Measurements from ENCODE around the gene CPOX.

The CPOX gene

DNA sequence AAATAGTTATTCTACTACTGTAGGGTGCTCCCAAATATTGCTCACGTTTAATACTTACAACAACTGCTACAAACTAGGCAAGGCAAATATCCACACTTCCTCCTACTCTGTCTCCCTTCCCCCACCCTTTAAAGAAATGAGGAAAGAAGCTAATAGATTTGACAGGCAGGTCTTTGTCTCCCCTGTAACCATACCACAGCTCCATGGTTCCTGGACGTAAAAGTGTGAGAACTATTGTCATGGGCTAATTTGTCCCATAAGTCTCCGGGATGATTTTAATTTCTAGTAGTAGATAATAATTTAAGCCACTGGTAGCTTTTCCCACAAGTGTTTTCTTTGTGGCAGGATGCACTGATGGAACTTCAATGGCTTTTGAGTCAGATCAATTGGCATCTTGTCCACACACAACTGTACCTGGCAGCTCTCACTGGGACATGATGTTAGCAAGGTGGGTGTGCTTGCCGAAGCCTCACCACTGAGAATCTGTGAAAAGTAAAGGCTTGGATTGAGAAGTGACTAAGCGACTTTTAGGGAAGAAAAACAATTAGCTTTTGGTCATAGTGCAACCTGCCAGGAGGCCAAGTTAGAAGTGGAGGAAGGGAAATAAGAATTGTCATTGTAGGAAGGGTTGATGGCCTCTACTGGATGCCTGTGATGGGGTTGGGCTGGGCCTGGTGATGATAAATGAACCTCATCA is 1.4 kb upstream of the CPOX start:
- no peak for DNase-seq

DNA sequence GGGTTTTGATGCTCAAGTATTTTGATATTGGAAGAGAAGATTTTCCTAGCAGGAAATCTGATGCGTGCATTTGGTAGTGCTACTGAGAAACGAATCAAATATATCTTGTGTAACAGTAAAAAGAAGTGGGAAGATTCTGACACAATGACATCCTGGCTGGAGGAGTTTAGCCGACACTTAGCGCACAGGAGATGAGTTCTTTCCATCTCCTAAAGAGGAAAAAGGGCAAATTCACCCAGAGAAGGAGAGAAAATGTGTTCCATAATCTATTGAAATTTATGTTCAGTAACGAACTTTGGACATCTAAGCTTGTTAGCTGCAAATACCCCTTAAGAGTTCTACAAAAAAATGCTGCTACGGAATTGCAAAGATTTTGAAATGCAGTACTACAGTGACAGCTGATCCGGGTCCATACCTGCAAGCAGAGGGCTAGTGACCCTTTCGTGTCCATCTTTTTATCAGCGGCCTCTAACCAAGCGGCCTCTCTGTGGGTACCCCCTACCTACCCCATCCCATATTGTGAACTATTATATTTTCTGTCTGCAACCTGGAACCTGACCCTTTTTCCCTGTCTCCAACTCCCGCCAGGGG is 971 bp downstream of the CPOX start:
- no peak for DNase-seq

DNA sequence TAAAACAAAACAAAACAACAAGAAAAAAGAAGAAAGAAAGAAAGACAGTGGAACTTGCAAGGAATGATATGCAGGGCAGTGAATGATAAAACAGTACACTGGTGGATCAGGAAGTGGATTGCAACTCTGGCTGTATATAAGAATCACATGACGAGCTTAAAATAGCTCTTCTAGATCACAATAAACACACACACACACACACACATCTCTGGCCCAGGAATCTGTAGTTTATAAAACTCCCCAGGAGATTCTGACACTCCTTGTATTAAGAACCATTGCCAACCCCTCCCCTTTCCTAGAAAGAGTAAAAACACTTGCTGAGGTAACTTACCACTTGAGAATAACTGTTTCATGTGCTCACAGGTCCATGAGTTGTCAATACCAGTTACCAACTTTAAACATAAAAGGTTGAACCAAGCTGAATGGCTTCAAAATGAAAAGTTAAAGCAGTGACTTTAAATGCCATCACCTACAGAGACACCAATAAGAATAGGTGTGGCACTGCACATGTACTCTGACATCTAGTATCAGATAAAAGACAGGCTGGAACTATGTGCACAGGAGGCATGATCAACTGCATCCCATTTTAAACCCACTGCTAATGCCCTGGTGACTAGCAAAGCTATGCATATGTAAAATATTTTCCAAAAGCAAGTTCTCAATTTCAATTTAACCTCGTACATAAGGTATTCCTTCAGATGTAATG is 3.9 kb downstream of the CPOX start:
- no peak for DNase-seq

DNA sequence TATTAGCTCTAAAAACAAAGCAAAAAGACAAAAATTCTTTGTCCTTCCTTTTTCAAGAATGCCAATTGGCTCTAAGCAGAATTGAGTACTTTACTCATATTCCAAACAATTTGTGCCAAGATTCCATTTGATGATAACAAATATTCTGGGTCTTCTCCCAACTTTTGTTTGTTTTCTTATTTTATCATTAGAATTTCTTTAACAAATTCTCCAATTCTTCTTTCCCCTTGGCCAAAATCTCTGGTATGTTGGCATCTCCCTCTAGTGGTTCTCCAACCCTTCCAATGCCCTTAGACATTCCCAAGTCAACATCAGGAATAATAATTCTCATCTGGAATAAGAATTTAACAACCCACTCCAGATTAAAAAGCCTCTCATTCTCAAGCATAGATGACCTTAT is 5.3 kb downstream of the CPOX start:
- DNase-seq, result no peak

DNA sequence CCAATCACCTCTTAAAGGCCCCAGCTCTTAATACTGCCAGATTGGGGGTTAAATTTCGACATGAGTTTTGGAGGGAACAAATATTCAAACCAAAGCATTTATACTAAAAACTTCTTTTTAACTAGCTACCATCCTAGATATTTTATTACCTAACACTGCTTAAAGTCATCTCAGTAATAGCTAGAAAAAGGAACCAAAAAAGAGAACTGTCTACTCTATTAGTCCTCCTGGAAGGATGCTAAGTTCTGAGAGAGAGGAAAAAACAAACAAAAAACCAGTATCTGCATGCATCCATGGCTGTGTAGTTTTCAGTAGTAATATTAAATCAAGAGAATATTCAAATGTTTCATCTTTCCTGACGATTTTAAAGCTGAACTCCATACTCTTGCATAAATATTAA is 5.8 kb downstream of the CPOX start:
- DNase-seq, result no peak

DNA sequence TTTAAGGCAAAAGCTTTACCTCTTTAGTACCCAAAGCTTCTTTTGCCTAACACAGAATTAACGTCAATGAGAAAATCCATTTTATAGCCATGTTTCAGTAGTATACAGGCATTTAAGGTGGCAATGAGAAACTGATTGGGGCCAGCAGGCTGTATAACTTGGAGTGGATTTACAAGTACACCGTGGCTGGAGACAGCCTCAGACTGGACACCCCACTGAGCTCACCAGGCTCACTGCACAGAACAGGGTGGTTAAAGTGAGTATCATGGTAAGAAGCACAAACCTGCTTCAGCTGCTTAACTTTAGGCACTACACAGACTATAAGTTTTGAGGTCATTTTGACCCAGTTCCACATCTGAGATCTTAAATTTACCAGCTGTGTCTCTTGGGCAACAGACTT is 8.9 kb downstream of the CPOX start:
- no peak for DNase-seq

DNA sequence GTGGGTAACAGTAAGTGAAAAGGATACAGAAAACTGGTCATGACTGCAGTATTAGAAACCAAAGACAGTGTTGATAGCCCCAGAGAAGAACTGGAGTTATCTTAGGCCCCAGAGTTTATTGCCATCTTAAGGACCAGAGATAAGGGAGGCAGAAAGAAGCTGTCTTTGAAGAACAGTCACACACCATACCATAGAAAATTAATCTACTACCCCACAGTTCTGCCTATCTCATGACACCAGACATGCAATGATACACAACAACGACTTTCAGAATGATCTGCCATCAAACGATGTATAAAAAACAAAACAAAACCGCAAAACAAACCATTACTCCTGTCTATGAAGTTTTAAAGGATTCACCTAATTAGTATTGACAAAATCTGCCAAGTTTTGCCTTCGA is 9.6 kb downstream of the CPOX start:
- DNase-seq, result no peak

DNA sequence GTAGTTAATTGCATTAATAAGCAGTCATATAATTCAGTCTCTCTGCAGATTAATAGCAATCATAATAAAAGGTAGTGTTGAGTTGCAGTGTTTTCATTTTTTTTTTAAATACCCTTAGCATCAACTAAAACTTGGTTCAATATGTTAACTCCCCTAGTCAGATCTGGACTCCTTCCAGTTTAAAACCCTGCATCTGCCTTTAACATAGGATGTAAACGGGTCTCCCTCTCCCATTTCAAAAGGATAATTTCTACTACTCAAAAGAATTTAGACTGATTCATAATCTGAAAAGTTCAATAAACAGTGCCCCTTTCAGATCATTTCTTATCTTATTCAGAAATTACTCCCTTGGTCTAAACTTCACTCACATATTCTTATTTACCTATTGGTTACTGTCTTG is 11.4 kb downstream of the CPOX start:
- no peak for DNase-seq

DNA sequence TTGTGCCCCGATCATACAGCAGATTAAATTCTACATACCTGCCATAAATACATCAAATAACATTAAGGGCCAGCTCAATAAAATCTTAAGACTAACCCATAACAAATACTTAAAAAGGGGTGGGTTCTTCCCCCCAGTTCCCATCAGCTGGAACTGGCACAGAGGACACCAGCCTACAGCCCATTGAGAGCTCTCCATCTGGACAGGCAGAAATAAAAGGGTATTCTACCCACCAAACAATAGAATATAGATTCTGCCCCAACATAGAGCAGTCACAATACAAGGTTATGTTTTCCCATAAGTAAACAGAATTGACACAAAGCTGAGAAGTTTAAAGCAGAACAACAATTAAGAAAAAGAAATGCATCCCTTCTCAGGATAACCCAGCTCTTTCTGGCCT is 11.9 kb downstream of the CPOX start:
- DNase-seq, result no peak

DNA sequence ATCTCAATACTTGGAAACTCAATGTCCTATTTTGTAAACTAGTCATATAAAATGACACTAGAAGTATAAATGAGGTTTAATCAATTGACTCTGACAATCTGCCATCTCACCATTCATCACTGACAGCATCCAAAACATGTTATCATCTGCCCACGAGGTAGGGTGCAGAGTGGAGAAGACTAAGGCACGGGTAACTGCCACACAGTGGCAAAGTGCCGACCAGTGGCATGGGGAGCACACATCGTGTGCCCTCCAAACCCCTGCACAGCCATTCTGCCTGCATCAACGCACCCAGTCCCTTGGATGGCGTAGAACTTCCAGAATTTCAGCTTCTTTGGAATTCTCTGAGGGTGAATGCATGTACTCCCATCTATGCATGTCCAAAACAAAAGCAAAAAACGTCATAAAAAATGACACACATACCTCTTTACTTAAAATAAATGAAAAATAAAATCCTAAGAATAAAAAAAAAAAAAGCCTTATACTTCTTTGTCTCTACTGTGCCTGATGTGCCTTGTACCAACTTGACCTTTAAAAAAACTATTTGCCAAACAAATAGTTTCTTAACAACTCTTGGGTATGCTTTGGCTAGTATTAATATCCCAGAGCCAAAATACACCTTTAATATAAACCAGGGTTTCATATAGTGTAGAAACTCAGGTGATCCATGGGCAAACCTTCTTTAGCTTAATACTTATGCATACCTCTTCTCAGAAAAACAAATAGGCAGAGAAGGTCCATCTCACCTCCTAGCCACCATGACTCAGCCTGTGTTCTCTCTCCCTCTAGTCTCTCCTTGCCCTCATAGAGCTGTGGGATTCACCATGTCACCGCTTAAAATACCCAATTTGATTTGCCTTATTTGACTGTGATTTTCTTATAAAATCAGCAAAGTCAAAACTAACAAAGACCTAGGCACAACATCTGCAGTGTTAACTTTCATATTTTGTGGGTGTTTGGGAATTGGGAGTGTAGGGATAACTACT is 12.7 kb downstream of the CPOX start:
- DNase-seq, result no peak

DNA sequence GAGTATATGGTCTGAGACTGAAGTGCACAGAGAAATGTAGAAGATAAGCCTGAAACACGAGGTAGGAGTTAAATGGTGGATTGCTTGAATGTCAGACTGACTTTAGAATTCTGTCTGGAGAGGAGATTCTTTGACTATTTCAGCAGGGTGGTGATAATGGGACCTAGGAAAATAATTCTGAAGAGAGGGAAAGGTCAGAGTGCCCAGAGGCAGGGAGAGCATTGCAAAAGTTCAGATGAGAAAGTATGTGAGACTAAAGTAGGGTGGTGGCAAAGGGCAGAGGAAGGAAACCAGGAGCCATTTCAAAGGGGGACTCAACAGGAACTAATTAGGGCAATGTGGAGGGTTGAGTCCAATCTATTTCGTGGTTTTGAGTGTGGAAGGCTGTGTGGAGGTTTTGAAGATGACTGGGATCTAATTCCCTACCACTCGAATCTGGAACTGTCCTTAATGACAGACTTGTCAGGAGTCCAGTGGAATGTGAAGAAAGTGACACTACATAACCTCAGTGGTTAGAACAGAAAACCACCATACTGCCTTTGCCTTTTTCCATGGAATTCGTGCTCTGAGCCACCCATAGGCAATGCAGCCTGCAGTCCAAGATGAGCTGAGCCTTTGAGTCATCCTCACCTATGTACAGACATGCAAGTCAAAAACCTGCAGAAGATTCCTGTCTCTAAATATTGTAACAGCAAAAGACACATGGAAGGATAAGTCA is 16.1 kb downstream of the CPOX start:
- DNase-seq, result no peak

DNA sequence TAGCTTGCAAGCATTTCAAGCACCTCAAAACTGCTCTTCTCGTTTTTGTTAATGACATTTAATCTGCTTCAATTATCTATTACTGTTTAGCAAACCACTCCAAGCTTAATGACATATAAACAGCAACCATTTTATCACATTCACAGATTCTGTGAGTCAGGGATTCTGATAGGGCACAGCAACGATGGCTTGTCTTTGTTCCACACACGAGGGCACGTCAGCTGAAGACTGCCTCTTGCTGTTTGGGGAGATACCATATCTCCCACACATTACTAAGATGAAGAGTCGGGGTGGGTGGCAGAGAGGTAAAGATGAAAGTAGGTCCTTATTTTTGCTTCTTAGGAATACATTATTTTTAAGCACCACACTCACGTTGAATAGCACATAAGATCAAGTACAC is 19.3 kb downstream of the CPOX start:
- DNase-seq, result no peak

DNA sequence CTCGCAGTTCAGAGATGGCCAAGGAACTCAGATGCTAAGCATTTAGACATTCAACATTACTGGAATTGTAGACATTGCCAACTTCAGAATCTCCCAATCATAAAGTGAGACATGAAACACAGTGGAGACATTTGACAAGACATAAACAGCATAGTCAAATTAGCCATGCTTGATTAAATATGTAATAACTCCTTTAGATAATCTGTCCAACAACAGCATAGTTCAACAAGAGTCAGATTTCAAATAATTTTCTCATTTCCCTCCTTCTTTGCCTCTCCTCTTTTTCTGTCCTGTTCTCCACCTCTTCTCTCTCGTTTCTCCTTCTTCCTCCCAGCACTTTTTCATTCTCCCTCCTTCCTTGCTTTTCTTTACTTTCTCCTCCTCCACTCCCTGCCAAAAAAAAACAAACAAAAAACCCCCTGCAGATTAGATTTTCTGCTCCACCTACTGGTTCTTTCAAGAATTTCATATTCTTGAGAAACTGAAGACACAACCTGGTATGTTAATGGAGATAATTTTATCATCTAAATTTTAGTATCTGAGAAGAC is 20.2 kb downstream of the CPOX start:
- no peak for DNase-seq

DNA sequence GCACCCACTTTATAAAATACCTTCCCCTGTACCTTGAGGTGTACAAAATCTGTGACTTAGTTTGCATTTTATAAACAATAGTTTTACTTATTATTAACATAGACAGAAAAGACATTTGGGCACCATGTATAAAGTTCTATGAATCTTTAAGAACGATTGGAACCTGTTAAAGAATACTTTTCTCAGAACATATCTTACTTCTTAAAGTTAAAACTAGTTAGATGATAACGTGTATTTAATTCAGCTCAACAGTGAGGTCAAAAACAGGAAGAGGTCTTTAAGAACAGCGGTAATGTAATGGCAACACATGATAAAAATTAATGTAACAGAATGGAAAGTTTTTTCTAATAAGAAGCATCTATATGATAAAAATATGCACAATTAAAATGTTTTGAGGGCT is 25.0 kb downstream of the CPOX start:
- no peak for DNase-seq

DNA sequence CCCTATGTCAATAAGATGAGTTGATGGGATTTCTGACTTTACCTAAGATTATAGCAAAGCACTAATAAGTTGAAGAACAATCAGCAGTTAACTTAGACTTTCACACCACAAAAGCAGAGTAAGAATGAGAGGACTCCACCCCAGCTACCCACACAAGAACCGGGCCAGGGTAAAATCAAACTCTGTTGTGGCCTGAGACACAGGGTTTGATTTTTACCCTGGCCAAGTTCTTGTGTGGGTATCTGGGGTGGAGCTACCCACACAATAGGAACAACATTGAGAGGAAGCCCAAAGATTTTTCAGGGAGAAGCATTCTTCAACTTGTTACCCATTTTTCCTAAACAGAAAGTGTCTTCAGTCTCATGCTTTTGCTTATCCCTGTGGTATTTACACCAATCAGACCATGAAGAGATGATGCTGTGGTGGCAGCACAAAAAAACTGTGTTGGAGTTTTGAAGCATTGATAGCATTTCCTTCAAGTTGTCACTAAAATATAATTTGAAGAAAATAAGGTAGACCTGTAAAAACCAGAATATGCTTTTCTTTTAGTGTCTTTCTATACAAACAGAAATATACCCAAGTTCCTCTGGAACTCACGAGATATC is 25.6 kb downstream of the CPOX start:
- DNase-seq, result no peak

DNA sequence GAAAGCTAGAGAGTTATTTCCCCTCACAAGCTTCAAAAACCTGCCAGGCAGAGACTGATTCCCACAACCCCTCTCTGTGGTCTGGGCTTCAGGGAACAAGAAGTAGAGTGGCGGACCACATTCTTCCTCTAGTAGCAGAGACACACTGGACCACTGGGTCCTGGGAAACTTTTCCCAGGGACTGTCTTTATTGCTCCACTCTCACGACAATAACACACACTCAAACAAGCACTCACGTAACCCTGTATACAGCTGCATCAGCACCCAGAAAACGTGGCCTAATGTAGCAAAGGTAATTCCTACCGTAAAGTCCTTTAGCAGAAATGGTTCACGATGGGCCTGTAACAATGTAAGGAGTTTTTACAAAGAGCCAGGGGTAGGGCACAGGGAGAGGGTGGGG is 27.6 kb downstream of the CPOX start:
- no peak for DNase-seq

DNA sequence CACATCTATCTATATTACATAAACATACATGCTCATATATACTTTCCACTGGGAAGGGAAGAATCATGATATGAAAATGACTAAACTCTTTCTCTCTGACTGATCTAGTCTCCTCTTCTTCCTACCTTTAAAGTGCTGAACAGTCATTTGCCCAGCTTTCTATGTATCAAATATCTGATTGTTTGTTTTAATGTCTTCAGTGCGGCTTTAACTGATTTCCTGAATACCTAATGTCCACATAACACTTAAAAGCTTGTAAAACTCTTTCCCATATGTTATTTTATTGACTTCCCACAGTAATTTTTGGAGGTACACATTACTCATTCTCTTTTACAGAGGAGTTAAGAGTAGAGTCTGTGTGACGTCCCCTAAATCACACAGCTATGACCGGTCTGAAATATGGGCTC is 28.2 kb downstream of the CPOX start:
- DNase-seq, result no peak

DNA sequence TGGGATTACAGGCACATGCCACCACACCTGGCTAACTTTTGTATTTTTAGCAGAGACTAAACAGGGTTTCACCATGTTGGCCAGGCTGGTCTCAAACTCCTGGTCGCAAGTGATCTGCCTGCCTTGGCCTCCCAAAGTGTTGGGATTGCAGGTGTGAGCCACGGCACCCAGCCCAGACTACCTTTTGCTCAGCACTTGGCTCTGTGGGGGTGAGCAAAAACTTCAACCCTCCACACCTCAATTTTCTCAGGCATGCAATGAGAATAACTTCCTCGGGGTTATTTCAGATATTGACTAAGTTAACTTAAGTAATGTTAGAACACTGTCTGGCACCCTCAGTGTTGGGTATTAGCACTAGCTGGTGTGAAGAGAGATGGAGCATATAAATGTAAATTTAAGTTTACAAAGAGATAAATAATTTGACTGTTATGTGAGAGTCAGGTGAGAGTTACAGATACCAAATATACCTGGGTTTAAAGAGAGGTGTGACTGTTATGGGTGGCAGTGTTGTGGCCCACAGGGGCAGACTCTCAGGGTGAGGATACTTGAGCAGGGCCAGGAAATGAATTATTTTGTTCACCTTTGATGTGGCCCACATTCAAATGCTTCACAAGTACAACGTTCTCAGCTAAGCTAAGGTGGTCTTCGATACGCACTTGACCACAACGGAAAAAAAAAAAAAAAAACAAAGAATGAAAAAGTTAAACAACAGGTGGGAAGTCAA is 29.0 kb downstream of the CPOX start:
- DNase-seq, result no peak

DNA sequence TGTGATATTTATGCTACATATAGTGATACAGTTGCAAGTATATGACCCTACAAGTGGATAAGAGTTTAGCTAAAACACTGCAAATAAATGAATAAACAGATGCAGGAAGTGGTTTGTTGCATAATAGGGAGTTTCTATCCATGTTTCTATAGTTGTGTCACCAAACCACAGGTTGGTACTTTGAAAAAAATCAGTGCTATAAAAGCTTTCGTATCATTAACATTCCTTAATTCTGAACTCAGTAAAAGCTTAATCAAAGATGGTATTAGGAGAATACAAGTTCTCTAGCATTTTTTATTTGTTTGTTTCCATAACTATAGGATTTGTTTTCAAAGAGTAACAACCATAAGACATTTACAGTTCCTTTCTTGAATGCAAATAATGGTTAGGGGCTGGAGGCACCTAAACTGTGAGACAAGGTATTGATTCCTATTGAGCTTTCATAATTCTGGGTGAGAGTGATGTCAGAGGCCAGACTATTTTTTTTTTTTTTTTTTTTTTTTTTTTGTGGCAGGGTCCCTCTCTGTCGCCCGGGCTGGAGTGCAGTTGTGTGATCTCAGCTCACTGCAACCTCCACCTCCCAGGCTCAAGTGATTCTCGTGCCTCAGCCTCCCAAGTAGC is 29.6 kb downstream of the CPOX start:
- no peak for DNase-seq

DNA sequence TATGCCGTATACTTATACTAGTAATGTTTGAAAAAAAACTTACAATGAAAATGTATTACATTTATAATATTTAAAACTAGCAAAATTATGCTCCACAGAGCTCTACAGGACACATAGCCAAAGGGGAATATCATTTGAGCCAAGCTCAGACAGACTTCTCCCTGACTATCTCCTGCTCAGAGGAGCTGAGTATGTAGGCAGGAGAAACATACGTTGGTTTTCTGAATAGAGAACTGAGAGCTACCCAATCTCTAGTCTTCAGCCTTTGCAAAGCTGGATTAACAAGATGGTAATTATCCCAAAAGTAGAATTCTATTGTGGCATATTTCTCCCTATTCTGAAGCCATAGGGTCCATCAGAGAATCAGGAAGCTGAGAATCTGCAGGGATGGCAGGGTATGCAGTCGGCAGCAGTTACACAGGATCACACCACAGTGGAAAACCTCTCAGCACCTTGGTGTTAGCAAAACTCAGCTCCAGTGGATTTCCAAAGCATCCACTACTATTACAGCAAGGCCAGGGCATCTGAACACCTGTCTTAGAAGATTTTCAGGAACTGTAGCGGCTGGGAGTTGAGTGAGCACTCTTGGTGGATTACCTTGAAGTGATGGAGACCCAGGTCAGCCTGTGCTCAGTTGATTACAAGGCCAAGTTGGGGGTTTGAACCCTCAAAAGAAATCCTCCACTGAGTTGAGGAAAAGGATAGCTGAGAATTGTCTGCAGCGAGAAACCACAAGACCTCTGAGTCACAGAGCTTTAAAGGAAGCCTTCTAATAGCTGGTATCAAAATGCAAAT is 31.5 kb downstream of the CPOX start:
- DNase-seq, result no peak

All from activated gamma-delta T cell (primary cell).